Right hindlimb (tissue), 1 donor: Measurements from ENCODE around the gene FASN.
A peak's percentile ranks its signal among the peaks of the same experiment; 100 is the strongest.

Experiments
- DNase-seq: peaks from one replicate; pipeline ENCODE4 v3.0.0-alpha.2; 2018

FASN gene

GRCh38 chr17:82072827-82073226, 25.2 kb downstream of the FASN start:
- no peak for DNase-seq

GRCh38 chr17:82070611-82071010, 27.4 kb downstream of the FASN start:
- no peak for DNase-seq

GRCh38 chr17:82065638-82066303, 32.3 kb downstream of the FASN start, which contains the start of gene DUS1L:
TSS of gene DUS1L (minus strand) at chr17:82065804. CDS start at chr17:82065059, 745 bp downstream.
- DNase-seq, result peak; percentile 66

GRCh38 chr17:82065193-82065637, 32.8 kb downstream of the FASN start:
- DNase-seq, result no peak

GRCh38 chr17:82064433-82065192, 33.4 kb downstream of the FASN start:
- no peak for DNase-seq

- no peak for DNase-seq
Observed at GRCh38 chr17:82063424-82064415, 34.3 kb downstream of the FASN start.

GRCh38 chr17:82062984-82063368, 35.1 kb downstream of the FASN start:
- no peak for DNase-seq

GRCh38 chr17:82062076-82062983, 35.7 kb downstream of the FASN start:
- DNase-seq, result no peak

GRCh38 chr17:82061047-82061925, 36.8 kb downstream of the FASN start:
- DNase-seq, result no peak

GRCh38 chr17:82060614-82061013, 37.4 kb downstream of the FASN start:
- DNase-seq, result no peak

GRCh38 chr17:82060001-82060380, 38.0 kb downstream of the FASN start:
- DNase-seq, result no peak

GRCh38 chr17:82059272-82060000, 38.6 kb downstream of the FASN start:
- DNase-seq, result no peak

- no peak for DNase-seq
Observed at GRCh38 chr17:82058855-82059249, 39.2 kb downstream of the FASN start.

GRCh38 chr17:82058230-82058854, 39.7 kb downstream of the FASN start:
- peak; percentile 16 for DNase-seq

GRCh38 chr17:82056729-82057621, 41.1 kb downstream of the FASN start:
- peak; percentile 32 for DNase-seq

- peak; percentile 19 for DNase-seq
Observed at GRCh38 chr17:82055965-82056728, 41.9 kb downstream of the FASN start.

- peak; percentile 20 for DNase-seq
Observed at GRCh38 chr17:82055023-82055964, 42.7 kb downstream of the FASN start.
